ENCODE data around the gene RBM47.

RBM47 gene

DNA sequence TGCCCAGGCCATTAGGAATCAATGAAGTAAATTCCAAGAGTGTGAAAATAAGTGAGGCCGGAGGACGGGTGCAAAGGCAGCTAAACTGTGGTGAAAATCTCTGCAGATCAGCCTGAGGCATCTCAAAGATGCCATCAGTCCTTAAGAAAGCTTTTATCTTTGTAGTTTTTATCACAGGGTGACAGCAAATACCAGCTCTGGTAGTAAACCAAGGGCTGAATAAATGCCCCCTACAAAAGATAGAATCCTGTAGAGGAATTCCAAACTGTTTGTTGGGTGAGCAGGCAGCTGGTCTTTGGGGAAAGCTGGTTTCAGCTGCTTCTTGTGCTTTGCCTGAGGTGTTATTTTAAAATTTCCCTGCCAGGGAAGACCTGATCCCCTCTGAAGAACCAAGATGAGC is 21.6 kb upstream of the RBM47 start (continued):
- TF ChIP-seq, protein P1, sequence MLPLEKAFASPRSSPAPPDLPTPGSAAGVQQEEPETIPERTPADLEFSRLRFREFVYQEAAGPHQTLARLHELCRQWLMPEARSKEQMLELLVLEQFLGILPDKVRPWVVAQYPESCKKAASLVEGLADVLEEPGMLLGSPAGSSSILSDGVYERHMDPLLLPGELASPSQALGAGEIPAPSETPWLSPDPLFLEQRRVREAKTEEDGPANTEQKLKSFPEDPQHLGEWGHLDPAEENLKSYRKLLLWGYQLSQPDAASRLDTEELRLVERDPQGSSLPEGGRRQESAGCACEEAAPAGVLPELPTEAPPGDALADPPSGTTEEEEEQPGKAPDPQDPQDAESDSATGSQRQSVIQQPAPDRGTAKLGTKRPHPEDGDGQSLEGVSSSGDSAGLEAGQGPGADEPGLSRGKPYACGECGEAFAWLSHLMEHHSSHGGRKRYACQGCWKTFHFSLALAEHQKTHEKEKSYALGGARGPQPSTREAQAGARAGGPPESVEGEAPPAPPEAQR (tag by site-specific recombination; IDR thresholded peaks at IDR 0.05), result no peak

DNA sequence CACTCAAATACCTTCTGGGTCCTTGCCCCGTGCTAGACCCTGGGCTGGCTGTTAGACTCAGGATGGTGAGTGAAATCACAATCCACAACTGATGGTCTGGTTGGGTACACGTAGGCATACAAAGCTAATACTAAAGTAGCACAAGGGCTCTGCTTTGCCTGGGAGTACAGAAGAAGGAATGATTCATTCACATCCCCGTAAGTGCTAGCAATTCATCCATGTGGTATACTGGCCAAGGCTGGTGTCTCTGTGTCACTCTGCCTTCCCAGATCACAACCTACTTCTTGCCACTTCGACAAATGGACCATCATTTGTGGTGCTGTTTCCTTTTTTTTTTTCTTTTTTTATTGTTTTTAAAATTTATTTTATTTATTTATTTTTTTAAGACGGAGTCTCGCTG is 19.7 kb upstream of the RBM47 start:
- ChIA-PET POLR2A (interaction anchor here (0.6 kb wide), 1 partner anchor 358 kb away, joined by 5 read pairs; no protein-coding TSS in a partner anchor), CTCF (no interaction called here)
- no peak overlapping the region for H3K4me3 ChIP-seq (ENCODE audit: low read depth, low read length)
- no peaks in the 10 kb centered on the region for H3K36me3 ChIP-seq (ENCODE audit: control insufficient read depth in 2 of 2, insufficient read depth in 1 of 2, low read length in 2 of 2)
- no peak overlapping the region for H3K27ac ChIP-seq (ENCODE audit: extremely low read depth, low read depth, low read length)
- TF ChIP-seq ZSCAN23 (tag by site-specific recombination; IDR thresholded peaks at IDR 0.05) (no peak), ZNF174 (tag by site-specific recombination; IDR thresholded peaks at IDR 0.05) (no peak), ZFP3 (tag by site-specific recombination; IDR thresholded peaks at IDR 0.05; ENCODE audit: low read depth) (no peak), ZNF239 (tag by site-specific recombination; IDR thresholded peaks at IDR 0.05) (no peak), ZBTB48 (tag by site-specific recombination; IDR thresholded peaks at IDR 0.05) (no peak), ZNF621 (tag by site-specific recombination; IDR thresholded peaks at IDR 0.05) (no peak), ZBTB7A (tag by site-specific recombination; IDR thresholded peaks at IDR 0.05; ENCODE audit: low read depth) (no peak), ZNF132 (tag by site-specific recombination; IDR thresholded peaks at IDR 0.05; ENCODE audit: borderline replicate concordance) (no peak), ZNF529 (tag by site-specific recombination; IDR thresholded peaks at IDR 0.05; ENCODE audit: insufficient replicate concordance) (no peak), ZNF146 (tag by site-specific recombination; IDR thresholded peaks at IDR 0.05) (no peak), ZBTB1 (tag by site-specific recombination; IDR thresholded peaks at IDR 0.05) (no peak), IKZF3 (tag by site-specific recombination; IDR thresholded peaks at IDR 0.05) (no peak), ZNF23 (tag by site-specific recombination; IDR thresholded peaks at IDR 0.05; ENCODE audit: borderline replicate concordance) (no peak), ZNF335 (tag by site-specific recombination; conservative IDR thresholded peaks at IDR 0.05) (no peak), SETDB1 (IDR thresholded peaks at IDR 0.05; ENCODE audit: insufficient read length, low read length) (no peak), ZNF140 (tag by site-specific recombination; IDR thresholded peaks at IDR 0.05) (no peak), YY2 (tag by site-specific recombination; IDR thresholded peaks at IDR 0.05) (no peak), ZNF138 (tag by site-specific recombination; IDR thresholded peaks at IDR 0.05; ENCODE audit: borderline replicate concordance) (no peak), ZNF391 (tag by site-specific recombination; IDR thresholded peaks at IDR 0.05; ENCODE audit: borderline replicate concordance, low read depth) (no peak)
- TF ChIP-seq, protein P2, sequence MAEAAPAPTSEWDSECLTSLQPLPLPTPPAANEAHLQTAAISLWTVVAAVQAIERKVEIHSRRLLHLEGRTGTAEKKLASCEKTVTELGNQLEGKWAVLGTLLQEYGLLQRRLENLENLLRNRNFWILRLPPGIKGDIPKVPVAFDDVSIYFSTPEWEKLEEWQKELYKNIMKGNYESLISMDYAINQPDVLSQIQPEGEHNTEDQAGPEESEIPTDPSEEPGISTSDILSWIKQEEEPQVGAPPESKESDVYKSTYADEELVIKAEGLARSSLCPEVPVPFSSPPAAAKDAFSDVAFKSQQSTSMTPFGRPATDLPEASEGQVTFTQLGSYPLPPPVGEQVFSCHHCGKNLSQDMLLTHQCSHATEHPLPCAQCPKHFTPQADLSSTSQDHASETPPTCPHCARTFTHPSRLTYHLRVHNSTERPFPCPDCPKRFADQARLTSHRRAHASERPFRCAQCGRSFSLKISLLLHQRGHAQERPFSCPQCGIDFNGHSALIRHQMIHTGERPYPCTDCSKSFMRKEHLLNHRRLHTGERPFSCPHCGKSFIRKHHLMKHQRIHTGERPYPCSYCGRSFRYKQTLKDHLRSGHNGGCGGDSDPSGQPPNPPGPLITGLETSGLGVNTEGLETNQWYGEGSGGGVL (tag by site-specific recombination; IDR thresholded peaks at IDR 0.05), result no peak
- no peaks in the 10 kb centered on the region for H3K4me1 ChIP-seq (ENCODE audit: control insufficient read depth, insufficient read depth, low read length)
- no peaks in the 10 kb centered on the region for H3K9me3 ChIP-seq (ENCODE audit: control insufficient read depth, insufficient read depth, low read depth, low read length)

GRCh38 chr4:40648742-40649281 is 19.1 kb upstream of the RBM47 start:
- POLR2A ChIA-PET, result interaction anchor here (0.6 kb wide), 1 partner anchor 357 kb away, joined by 5 read pairs; no protein-coding TSS in a partner anchor
- H3K4me3 ChIP-seq (ENCODE audit: low read depth, low read length), result no peak overlapping the region

More at GRCh38 chr4:40648742-40649281, 19.1 kb upstream of the RBM47 start:
- TF ChIP-seq BCL11B (tag by site-specific recombination; IDR thresholded peaks at IDR 0.05; ENCODE audit: low read depth) (no peak), ZBTB26 (tag by site-specific recombination; optimal IDR thresholded peaks at IDR 0.05) (no peak), ZNF677 (tag by site-specific recombination; IDR thresholded peaks at IDR 0.05) (no peak)
- Histone ChIP-seq H3K4me1 (ENCODE audit: control insufficient read depth, insufficient read depth, low read length) (no peaks in the 10 kb centered on the region), H3K36me3 (ENCODE audit: control insufficient read depth in 2 of 2, insufficient read depth in 1 of 2, low read length in 2 of 2) (no peaks in the 10 kb centered on the region), H3K27ac (ENCODE audit: extremely low read depth, low read depth, low read length) (no peak overlapping the region), H3K9me3 (ENCODE audit: control insufficient read depth, insufficient read depth, low read depth, low read length) (no peaks in the 10 kb centered on the region)
- CTCF ChIA-PET, result no interaction called here
